Posterior vena cava (tissue), 2 donors: ENCODE data around the gene ACTL7B. TPM values are rescaled to one million over a fixed set of nuclear protein-coding genes. Genes with fewer than 3 reads are reported as not detected.
"Not testable (repeated sequence)": the region's sequence is repeated elsewhere in the genome, so short reads cannot be mapped to it uniquely, and the experiment has no call there.

Source experiments
- DNase-seq: peaks from one replicate; pipeline ENCODE4 v3.0.0-alpha.2; 2020; ENCODE audit warnings: low spot score
- intact Hi-C, 2 donors: fragments of 100-400 bp; cut with DNase I; formaldehyde crosslinking; loops; one replicate each; pipeline versions ENCODE4 v1.14.1 to v1.14.2; 2022 to 2023
- long read RNA-seq, 2 donors: library from polyadenylated mRNA; unstranded; transcript quantifications; one replicate each; pipeline ENCODE4 v2.0.0, GENCODE V29; 2020 to 2021
- total RNA-seq, 2 donors: library from RNA; stranded (reverse); fragmentation: NEBNext Ultra II Directional; extraction: Animal tissue kit (Norgen Biotek cat#: 25700); gene quantifications; one replicate each; pipeline ENCODE4 v1.2.1, GENCODE V29; 2021
- donor health status: DM: yes; HTN: yes; CAD: no.
- donor health status: DM: yes; HTN: yes; CAD: no.

Gene ACTL7B
- total RNA-seq, result not detected
- long read RNA-seq, donor 1, result 0 reads
- long read RNA-seq, donor 2, result 0 reads

- DNase-seq, result no peak
- intact Hi-C loops, result no loop called here
Observed at GRCh38 chr9:108855888-108856287, at the start of gene ACTL7B. ACTL7B (minus strand) TSS chr9:108855986; CDS start chr9:108855930, 56 bp downstream.

GRCh38 chr9:108905494-108905893 is 49.7 kb upstream of the ACTL7B start:
- intact Hi-C loops, result no loop called here
- DNase-seq, result no peak

- no peak for DNase-seq
- intact Hi-C loops, result no loop called here
Observed at GRCh38 chr9:108904161-108904560, 48.4 kb upstream of the ACTL7B start.

GRCh38 chr9:108903420-108904103 is 47.8 kb upstream of the ACTL7B start:
- intact Hi-C loops, result no loop called here
- no peak for DNase-seq

GRCh38 chr9:108900176-108900575 is 44.4 kb upstream of the ACTL7B start:
- DNase-seq, result no peak
- intact Hi-C loops, result no loop called here

GRCh38 chr9:108899023-108899695 is 43.4 kb upstream of the ACTL7B start:
- intact Hi-C loops, DNase-seq: not testable (repeated sequence)

GRCh38 chr9:108897324-108898096 is 41.7 kb upstream of the ACTL7B start:
- intact Hi-C loops, result no loop called here
- no peak for DNase-seq

GRCh38 chr9:108894225-108894997 is 38.6 kb upstream of the ACTL7B start:
- intact Hi-C loops, result no loop called here
- DNase-seq, result no peak

- intact Hi-C loops, result no loop called here
- no peak for DNase-seq
Observed at GRCh38 chr9:108889649-108890067, 33.9 kb upstream of the ACTL7B start.

- intact Hi-C loops, result not testable (repeated sequence)
Observed at GRCh38 chr9:108886594-108887271, 30.9 kb upstream of the ACTL7B start.

GRCh38 chr9:108885643-108886348 is 30.0 kb upstream of the ACTL7B start:
- intact Hi-C loops, result no loop called here
- no peak for DNase-seq

More at GRCh38 chr9:108886594-108887271, 30.9 kb upstream of the ACTL7B start:
- not testable (repeated sequence) for DNase-seq

GRCh38 chr9:108884701-108885100 is 28.9 kb upstream of the ACTL7B start:
- intact Hi-C loops, result no loop called here
- no peak for DNase-seq

- intact Hi-C loops, result no loop called here
- no peak for DNase-seq
Observed at GRCh38 chr9:108883085-108883484, 27.3 kb upstream of the ACTL7B start.

GRCh38 chr9:108882052-108882888 is 26.5 kb upstream of the ACTL7B start:
- intact Hi-C loops, result no loop called here
- DNase-seq, result no peak

GRCh38 chr9:108880738-108881316 is 25.0 kb upstream of the ACTL7B start:
- no peak for DNase-seq
- intact Hi-C loops, result no loop called here

- intact Hi-C loops, result no loop called here
- DNase-seq, result no peak
Observed at GRCh38 chr9:108877524-108877923, 21.7 kb upstream of the ACTL7B start.

- intact Hi-C loops, result no loop called here
- DNase-seq, result no peak
Observed at GRCh38 chr9:108876425-108876824, 20.6 kb upstream of the ACTL7B start.
